Activated naive CD8-positive, alpha-beta T cell (primary cell): ENCODE data around the gene DHX35.

Experiments
- H3K27ac Mint-ChIP-seq: one replicate; pipeline ENCODE4 v1.8.0; 2021; ENCODE audit warnings: mixed read lengths
- H3K27me3 Mint-ChIP-seq: one replicate; pipeline ENCODE4 v1.8.0; 2021; ENCODE audit warnings: mixed read lengths
- H3K36me3 Mint-ChIP-seq: one replicate; pipeline ENCODE4 v1.8.0; 2021; ENCODE audit warnings: mixed read lengths
- H3K4me1 Mint-ChIP-seq: one replicate; pipeline ENCODE4 v1.8.0; 2021; ENCODE audit warnings: low read depth, mixed read lengths
- H3K4me3 Mint-ChIP-seq: one replicate; pipeline ENCODE4 v1.8.0; 2021; ENCODE audit warnings: mild to moderate bottlenecking, mixed read lengths
- H3K9me3 Mint-ChIP-seq: one replicate; pipeline ENCODE4 v1.8.0; 2021; ENCODE audit warnings: low read depth, mixed read lengths

DHX35 gene

GRCh38 chr20:38962044-38962927 is at the start of gene DHX35:
Gene DHX35, plus strand, starts transcription at chr20:38962344. Its CDS starts 24 bp downstream, at chr20:38962368.
- H3K9me3 Mint-ChIP-seq: no peaks in the 10 kb centered on the region
- H3K27ac Mint-ChIP-seq: peak within 1 kb of the TSS; percentile 96
- no peaks in the 10 kb centered on the region for H3K36me3 Mint-ChIP-seq
- H3K4me1 Mint-ChIP-seq: peaks cover 35% of the 10 kb centered on the region
- peak within 1 kb of the TSS; percentile 95 for H3K4me3 Mint-ChIP-seq
- H3K27me3 Mint-ChIP-seq: no peaks in the 10 kb centered on the region

DNA sequence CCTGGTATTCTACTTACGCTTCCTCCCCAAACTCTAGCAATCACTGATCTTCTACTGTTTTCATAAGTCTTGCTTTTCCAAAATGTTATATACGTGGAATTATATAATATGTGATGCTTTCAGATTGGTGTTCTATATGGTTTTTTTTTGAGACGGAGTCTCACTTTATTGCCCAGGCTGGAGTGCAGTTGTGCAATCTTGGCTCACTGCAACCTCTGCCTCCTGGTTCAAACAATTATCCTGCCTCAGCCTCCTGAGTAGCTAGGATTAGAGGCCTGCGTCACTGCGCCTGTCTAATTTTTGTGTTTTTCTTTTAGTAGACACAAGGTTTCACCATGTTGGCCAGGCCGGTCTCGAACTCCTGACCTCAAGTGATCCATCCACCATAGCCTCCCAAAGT is 46.8 kb upstream of the DHX35 start:
- Mint-ChIP-seq H3K27me3 (no peaks in the 10 kb centered on the region), H3K4me1 (no peaks in the 10 kb centered on the region), H3K4me3 (no peak overlapping the region), H3K36me3 (peaks cover 5% of the 10 kb centered on the region), H3K9me3 (no peaks in the 10 kb centered on the region), H3K27ac (peak overlapping the region; percentile 28)

DNA sequence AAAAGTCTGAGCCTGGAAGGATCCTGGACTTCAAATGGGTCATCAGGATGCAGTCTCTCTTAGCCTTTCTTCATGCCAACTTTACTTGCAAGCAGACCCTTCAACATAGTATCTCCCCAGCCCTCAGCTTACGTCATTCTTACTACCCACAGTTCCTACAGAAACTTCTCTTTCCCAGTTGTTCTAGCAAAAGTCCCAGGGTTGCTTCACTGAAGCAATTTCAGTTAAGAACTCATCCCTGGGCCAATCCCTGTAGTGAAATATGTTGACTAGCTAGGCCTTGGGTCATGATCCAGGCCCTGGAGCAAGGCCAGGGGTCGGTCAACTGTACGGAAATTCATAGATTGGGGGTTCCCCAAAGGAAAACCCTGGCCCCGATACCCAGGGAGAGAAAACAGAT is 44.5 kb upstream of the DHX35 start:
- Mint-ChIP-seq H3K9me3 (no peaks in the 10 kb centered on the region), H3K27me3 (no peaks in the 10 kb centered on the region), H3K27ac (no peak overlapping the region), H3K4me1 (no peaks in the 10 kb centered on the region), H3K36me3 (peaks cover 5% of the 10 kb centered on the region), H3K4me3 (no peak overlapping the region)

DNA sequence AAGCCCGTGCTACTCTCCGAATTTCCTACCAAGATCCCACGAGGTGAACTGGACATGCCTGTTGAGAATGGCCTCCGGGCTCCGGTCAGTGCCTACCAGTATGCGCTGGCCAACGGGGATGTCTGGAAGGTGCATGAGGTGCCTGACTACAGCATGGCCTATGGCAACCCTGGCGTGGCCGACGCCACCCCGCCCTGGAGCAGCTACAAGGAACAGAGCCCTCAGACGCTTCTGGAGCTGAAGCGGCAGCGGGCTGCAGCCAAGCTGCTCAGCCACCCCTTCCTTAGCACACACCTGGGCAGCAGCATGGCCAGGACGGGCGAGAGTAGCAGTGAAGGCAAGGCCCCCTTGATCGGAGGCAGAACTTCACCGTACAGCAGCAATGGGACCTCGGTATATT is 44.0 kb upstream of the DHX35 start:
- no peaks in the 10 kb centered on the region for H3K27me3 Mint-ChIP-seq
- no peak overlapping the region for H3K4me3 Mint-ChIP-seq
- H3K4me1 Mint-ChIP-seq: no peaks in the 10 kb centered on the region
- no peak overlapping the region for H3K27ac Mint-ChIP-seq
- peaks cover 5% of the 10 kb centered on the region for H3K36me3 Mint-ChIP-seq
- no peaks in the 10 kb centered on the region for H3K9me3 Mint-ChIP-seq

DNA sequence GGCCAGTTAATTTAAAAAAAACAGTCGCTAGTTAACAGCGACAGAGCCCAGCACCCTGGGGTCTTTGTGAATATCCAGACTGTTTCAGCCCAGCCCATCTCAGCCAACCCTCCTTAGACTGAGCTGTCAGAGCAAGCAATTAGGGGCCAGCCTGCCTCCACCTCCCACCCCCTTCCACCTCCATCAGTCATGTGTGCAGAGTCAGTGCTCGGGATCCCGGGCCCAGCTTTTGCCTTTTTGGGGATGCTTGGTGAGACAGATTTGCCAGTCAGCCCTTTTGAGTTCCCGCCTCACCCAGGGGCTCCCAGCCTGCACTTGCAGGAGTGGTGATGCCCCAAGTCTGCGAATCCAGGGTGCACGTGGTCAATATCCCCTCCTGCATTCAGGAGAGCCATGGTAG is 42.5 kb upstream of the DHX35 start:
- no peak overlapping the region for H3K27ac Mint-ChIP-seq
- H3K4me1 Mint-ChIP-seq: no peaks in the 10 kb centered on the region
- H3K27me3 Mint-ChIP-seq: no peaks in the 10 kb centered on the region
- peaks cover 4% of the 10 kb centered on the region for H3K36me3 Mint-ChIP-seq
- H3K9me3 Mint-ChIP-seq: no peaks in the 10 kb centered on the region
- no peak overlapping the region for H3K4me3 Mint-ChIP-seq

DNA sequence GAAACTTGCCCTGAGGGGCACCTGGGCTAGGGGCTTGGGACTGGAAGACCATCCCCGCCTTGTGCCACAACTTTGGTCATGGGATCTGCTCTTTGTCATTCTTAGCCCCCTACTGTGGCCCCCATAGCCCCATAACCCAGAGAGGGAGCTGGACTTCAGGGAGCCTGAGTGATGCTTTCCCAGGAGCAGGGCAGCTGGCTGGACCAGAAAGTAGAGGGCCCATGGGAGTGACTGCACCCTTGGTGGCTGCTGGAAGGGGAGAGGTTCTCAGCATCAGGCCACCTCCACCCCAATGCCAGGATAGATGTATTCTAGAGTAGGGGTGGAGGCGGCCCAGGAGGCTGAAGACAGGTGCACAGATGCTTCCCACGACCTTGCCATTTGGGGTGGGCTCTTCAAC is 41.7 kb upstream of the DHX35 start:
- Mint-ChIP-seq H3K27ac (no peak overlapping the region), H3K4me1 (no peaks in the 10 kb centered on the region), H3K4me3 (no peak overlapping the region)

GRCh38 chr20:38920851-38921250 is 41.3 kb upstream of the DHX35 start:
- no peaks in the 10 kb centered on the region for H3K27me3 Mint-ChIP-seq
- peaks cover 2% of the 10 kb centered on the region for H3K36me3 Mint-ChIP-seq
- H3K4me1 Mint-ChIP-seq: peaks cover 3% of the 10 kb centered on the region
- H3K9me3 Mint-ChIP-seq: no peaks in the 10 kb centered on the region
- no peak overlapping the region for H3K27ac Mint-ChIP-seq
- no peak overlapping the region for H3K4me3 Mint-ChIP-seq

More for the DNA sequence above, 41.7 kb upstream of the DHX35 start:
- no peaks in the 10 kb centered on the region for H3K9me3 Mint-ChIP-seq
- no peaks in the 10 kb centered on the region for H3K27me3 Mint-ChIP-seq
- peaks cover 2% of the 10 kb centered on the region for H3K36me3 Mint-ChIP-seq

GRCh38 chr20:38924718-38925117 is 37.4 kb upstream of the DHX35 start:
- H3K4me3 Mint-ChIP-seq: no peak overlapping the region
- H3K27ac Mint-ChIP-seq: no peak overlapping the region
- no peaks in the 10 kb centered on the region for H3K9me3 Mint-ChIP-seq
- peaks cover 2% of the 10 kb centered on the region for H3K36me3 Mint-ChIP-seq
- H3K4me1 Mint-ChIP-seq: peaks cover 12% of the 10 kb centered on the region
- H3K27me3 Mint-ChIP-seq: no peaks in the 10 kb centered on the region

GRCh38 chr20:38926142-38926933 is 35.8 kb upstream of the DHX35 start, which contains the start of gene FAM83D:
Gene FAM83D, plus strand, starts transcription at chr20:38926417. Its CDS starts 26 bp downstream, at chr20:38926443.
- Mint-ChIP-seq H3K9me3 (no peaks in the 10 kb centered on the region), H3K4me3 (peak within 1 kb of the TSS; percentile 79), H3K27ac (peak within 1 kb of the TSS; percentile 34), H3K36me3 (peaks cover 2% of the 10 kb centered on the region), H3K27me3 (no peaks in the 10 kb centered on the region), H3K4me1 (peaks cover 12% of the 10 kb centered on the region)

DNA sequence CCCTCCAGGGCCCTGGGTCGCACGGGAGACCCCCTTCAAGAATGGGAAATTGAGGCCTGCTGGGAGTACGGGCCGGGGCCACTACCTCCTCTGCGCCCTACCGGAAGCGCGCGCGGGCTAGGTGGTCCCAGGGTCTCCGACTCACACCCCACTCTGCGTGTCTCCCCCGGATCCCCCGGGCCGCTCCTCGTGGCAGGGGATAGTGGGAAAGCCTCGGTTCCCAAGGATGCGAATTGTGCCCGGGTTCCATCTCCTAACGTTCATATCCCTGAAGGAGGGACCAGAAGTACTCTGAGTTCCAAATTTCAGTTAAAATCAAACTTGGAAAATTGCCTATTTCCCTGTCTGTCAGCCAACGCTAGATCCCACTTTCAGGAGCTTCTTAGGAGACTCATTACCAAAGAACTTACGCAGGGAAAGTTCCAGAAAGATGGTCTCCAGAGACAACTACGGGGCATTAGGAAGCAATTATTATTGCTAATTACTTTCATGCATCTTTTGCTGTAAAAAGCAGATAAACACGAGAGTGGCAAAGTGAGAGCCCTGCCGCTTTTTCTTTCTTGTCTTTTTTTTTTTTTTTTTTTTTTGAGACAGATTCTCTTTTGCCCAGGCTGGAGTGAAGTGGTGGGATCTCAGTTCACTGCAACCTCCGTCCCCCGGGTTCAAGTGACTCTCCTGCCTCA is 35.1 kb upstream of the DHX35 start:
- H3K27me3 Mint-ChIP-seq: no peaks in the 10 kb centered on the region
- H3K9me3 Mint-ChIP-seq: no peaks in the 10 kb centered on the region
- peaks cover 12% of the 10 kb centered on the region for H3K4me1 Mint-ChIP-seq
- no peak overlapping the region for H3K27ac Mint-ChIP-seq
- peak overlapping the region; percentile 79 for H3K4me3 Mint-ChIP-seq
- peaks cover 2% of the 10 kb centered on the region for H3K36me3 Mint-ChIP-seq

- Mint-ChIP-seq H3K4me3 (peak overlapping the region; percentile 79), H3K4me1 (peaks cover 12% of the 10 kb centered on the region)
Observed at GRCh38 chr20:38927902-38928578, 34.1 kb upstream of the DHX35 start.

GRCh38 chr20:38930242-38930569 is 31.9 kb upstream of the DHX35 start:
- H3K4me1 Mint-ChIP-seq: peaks cover 12% of the 10 kb centered on the region
- H3K36me3 Mint-ChIP-seq: no peaks in the 10 kb centered on the region
- no peak overlapping the region for H3K4me3 Mint-ChIP-seq
- H3K9me3 Mint-ChIP-seq: no peaks in the 10 kb centered on the region
- no peaks in the 10 kb centered on the region for H3K27me3 Mint-ChIP-seq
- H3K27ac Mint-ChIP-seq: no peak overlapping the region

More at GRCh38 chr20:38927902-38928578, 34.1 kb upstream of the DHX35 start:
- no peaks in the 10 kb centered on the region for H3K9me3 Mint-ChIP-seq
- H3K27ac Mint-ChIP-seq: no peak overlapping the region
- H3K36me3 Mint-ChIP-seq: peaks cover 2% of the 10 kb centered on the region
- no peaks in the 10 kb centered on the region for H3K27me3 Mint-ChIP-seq

DNA sequence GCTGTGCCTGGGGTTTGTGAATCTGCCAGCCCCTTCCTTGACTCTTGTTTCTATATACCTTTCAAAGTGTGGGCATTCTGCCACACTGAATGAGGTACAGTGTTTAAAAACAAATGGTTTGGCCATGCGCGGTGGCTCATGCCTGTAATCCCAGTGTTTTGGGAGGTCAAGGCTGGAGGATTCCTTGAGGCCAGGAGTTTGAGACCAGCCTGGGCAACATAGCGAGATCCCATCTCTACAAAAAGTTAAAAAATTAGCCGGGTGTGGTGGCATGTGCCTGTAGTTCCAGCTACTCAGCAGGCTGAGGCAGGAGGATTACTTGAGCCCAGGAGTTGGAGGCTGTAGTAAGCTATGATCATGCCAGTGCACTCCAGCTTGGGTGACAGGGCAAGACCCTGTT is 30.2 kb upstream of the DHX35 start:
- no peaks in the 10 kb centered on the region for H3K9me3 Mint-ChIP-seq
- peaks cover 9% of the 10 kb centered on the region for H3K4me1 Mint-ChIP-seq
- no peaks in the 10 kb centered on the region for H3K36me3 Mint-ChIP-seq
- H3K27ac Mint-ChIP-seq: no peak overlapping the region
- H3K27me3 Mint-ChIP-seq: no peaks in the 10 kb centered on the region
- no peak overlapping the region for H3K4me3 Mint-ChIP-seq

DNA sequence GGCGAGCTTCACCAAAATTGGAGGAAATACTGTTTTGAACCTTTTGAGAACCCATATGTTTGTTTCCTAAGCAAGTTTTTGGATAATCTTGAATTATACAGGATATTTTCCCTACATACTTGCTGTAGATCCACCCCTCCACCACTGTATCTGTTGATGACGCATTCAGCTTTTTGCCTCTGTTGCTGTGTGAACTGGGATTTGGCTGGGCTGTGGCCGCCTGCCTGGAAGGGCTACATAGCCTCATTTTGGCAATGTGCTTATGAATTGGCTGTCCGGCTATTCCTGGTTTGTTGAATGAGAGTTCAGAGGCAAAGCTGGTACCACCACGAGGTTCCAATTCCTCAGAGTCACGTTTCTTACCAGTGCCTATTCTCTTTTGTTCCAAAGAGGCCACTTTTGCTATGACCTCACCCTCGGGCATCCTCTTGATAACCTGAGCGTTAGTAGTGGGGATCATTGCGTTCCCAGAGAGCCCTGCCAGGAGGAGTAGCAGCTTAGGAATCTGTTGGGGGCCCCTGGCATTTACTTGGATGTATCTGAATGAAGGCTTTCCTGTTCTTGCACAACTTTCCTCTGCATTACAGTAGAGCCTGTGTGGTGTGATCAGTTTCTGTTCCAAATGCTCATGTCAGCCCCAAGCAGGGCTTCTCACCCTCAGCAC is 29.6 kb upstream of the DHX35 start:
- H3K9me3 Mint-ChIP-seq: no peaks in the 10 kb centered on the region
- no peak overlapping the region for H3K4me3 Mint-ChIP-seq
- H3K36me3 Mint-ChIP-seq: no peaks in the 10 kb centered on the region
- no peak overlapping the region for H3K27ac Mint-ChIP-seq
- H3K4me1 Mint-ChIP-seq: peaks cover 7% of the 10 kb centered on the region
- no peaks in the 10 kb centered on the region for H3K27me3 Mint-ChIP-seq
